ENCODE results near the gene SURF6.

The SURF6 gene

GRCh38 chr9:133282464-133283238 lies 53.3 kb downstream of the SURF6 start:
- FAIRE-seq: no peak

GRCh38 chr9:133280392-133280791 lies 55.6 kb downstream of the SURF6 start:
- no peak for FAIRE-seq
